ENCODE data around the gene CNTNAP2.

- no peak for TF ChIP-seq EZH2 (IDR thresholded peaks at IDR 0.05; ENCODE audit: borderline replicate concordance, low read depth, low read length, poor library complexity, severe bottlenecking)
- TF ChIP-seq, protein P1, sequence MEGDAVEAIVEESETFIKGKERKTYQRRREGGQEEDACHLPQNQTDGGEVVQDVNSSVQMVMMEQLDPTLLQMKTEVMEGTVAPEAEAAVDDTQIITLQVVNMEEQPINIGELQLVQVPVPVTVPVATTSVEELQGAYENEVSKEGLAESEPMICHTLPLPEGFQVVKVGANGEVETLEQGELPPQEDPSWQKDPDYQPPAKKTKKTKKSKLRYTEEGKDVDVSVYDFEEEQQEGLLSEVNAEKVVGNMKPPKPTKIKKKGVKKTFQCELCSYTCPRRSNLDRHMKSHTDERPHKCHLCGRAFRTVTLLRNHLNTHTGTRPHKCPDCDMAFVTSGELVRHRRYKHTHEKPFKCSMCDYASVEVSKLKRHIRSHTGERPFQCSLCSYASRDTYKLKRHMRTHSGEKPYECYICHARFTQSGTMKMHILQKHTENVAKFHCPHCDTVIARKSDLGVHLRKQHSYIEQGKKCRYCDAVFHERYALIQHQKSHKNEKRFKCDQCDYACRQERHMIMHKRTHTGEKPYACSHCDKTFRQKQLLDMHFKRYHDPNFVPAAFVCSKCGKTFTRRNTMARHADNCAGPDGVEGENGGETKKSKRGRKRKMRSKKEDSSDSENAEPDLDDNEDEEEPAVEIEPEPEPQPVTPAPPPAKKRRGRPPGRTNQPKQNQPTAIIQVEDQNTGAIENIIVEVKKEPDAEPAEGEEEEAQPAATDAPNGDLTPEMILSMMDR (conservative IDR thresholded peaks at IDR 0.05; ENCODE audit: low read depth, low read length): no peak
Observed at GRCh38 chr7:146492017-146492416, 375.4 kb downstream of the CNTNAP2 start.
